H1 (cell line): ENCODE results near the gene PFKP.

Experiments
- BACH1 ChIP-seq: IDR thresholded peaks from 2 replicates; pipeline ENCODE4 v1.6.1; 2012; ENCODE audit warnings: low read length, improper control_type of control experiment
- EP300 ChIP-seq, 2 experiments: IDR thresholded peaks; 1 replicate in 1 of 2; 2 replicates in 1 of 2; pipeline ENCODE4 v1.6.1; 2011 to 2012; ENCODE audit warnings: low read depth in 2 of 2, low read length in 2 of 2, mild to moderate bottlenecking in 2 of 2, borderline replicate concordance in 1 of 2, inconsistent platforms in 1 of 2, moderate library complexity in 1 of 2
- EZH2 ChIP-seq: fragments of 200-600 bp; sonication (generic); IDR thresholded peaks from 2 replicates; pipeline ENCODE4 v1.7.1; 2012; ENCODE audit warnings: low read depth, mild to moderate bottlenecking, moderate library complexity, low read length, inconsistent platforms; ENCODE audit not compliant: severe bottlenecking
- GTF2F1 ChIP-seq: IDR thresholded peaks from 2 replicates; pipeline ENCODE4 v1.6.1; 2012; ENCODE audit warnings: low read depth, low read length, improper control_type of control experiment, borderline replicate concordance
- HDAC6 ChIP-seq: IDR thresholded peaks from one replicate; pipeline ENCODE4 v1.7.1; 2012; ENCODE audit warnings: low read depth, mild to moderate bottlenecking, inconsistent platforms, low read length, moderate library complexity
- JUN ChIP-seq: IDR thresholded peaks from 2 replicates; pipeline ENCODE4 v1.6.1; 2011; ENCODE audit warnings: low read depth, mild to moderate bottlenecking, improper control_type of control experiment, low read length
- NRF1 ChIP-seq: IDR thresholded peaks from 2 replicates; pipeline ENCODE4 v1.6.1; 2011; ENCODE audit warnings: mild to moderate bottlenecking, low read depth, low read length, improper control_type of control experiment
- POLR2A ChIP-seq, 2 experiments: IDR thresholded peaks; 1 replicate in 1 of 2; 2 replicates in 1 of 2; pipeline ENCODE4 v1.6.1; 2011; ENCODE audit warnings: low read depth in 2 of 2, low read length in 2 of 2, mild to moderate bottlenecking in 2 of 2; ENCODE audit errors: control extremely low read depth in 1 of 2
- POLR2AphosphoS5 ChIP-seq: IDR thresholded peaks from 2 replicates; pipeline ENCODE4 v1.6.1; 2011; ENCODE audit warnings: low read depth, low read length
- SP2 ChIP-seq: IDR thresholded peaks from 2 replicates; pipeline ENCODE4 v1.6.1; 2012; ENCODE audit warnings: mild to moderate bottlenecking, low read length, inconsistent platforms
- TF ChIP-seq, protein P1 (sequence below), 3 experiments: IDR thresholded peaks; 1 replicate in 2 of 3; 2 replicates in 1 of 3; pipeline versions ENCODE4 v1.5.1 to v1.6.1; 2011; ENCODE audit warnings: low read length in 3 of 3, mild to moderate bottlenecking in 3 of 3, inconsistent platforms in 2 of 3, low read depth in 1 of 3, moderate library complexity in 1 of 3; ENCODE audit not compliant: insufficient read depth in 1 of 3; ENCODE audit errors: control extremely low read depth in 1 of 3

DNA sequence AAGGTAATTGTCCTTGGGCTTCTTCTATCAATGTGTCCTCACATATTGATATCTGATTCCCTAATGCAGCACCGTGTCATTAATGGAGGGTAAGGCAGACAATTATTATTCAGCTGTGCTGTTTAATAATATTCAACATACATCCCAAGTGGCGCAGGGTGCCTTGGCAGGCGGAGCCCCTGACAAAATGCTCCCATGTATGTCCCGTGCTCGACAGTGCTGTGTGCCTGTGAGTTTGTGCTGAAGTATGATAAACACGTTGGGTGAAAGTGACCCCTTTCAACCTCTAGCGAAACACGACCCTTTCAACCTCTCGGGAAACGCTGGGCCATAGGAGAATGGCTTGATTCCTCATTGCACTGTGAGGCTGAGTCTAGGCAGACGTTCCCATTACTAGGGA is 31.3 kb downstream of the PFKP start:
- TF ChIP-seq, protein P1, sequence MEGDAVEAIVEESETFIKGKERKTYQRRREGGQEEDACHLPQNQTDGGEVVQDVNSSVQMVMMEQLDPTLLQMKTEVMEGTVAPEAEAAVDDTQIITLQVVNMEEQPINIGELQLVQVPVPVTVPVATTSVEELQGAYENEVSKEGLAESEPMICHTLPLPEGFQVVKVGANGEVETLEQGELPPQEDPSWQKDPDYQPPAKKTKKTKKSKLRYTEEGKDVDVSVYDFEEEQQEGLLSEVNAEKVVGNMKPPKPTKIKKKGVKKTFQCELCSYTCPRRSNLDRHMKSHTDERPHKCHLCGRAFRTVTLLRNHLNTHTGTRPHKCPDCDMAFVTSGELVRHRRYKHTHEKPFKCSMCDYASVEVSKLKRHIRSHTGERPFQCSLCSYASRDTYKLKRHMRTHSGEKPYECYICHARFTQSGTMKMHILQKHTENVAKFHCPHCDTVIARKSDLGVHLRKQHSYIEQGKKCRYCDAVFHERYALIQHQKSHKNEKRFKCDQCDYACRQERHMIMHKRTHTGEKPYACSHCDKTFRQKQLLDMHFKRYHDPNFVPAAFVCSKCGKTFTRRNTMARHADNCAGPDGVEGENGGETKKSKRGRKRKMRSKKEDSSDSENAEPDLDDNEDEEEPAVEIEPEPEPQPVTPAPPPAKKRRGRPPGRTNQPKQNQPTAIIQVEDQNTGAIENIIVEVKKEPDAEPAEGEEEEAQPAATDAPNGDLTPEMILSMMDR (IDR thresholded peaks at IDR 0.05; ENCODE audit: control extremely low read depth in 1 of 3, insufficient read depth in 1 of 3, low read depth in 1 of 3, low read length in 3 of 3): no peak
- TF ChIP-seq SP2 (no peak), NRF1 (no peak), JUN (no peak), HDAC6 (no peak), EZH2 (no peak), POLR2A (IDR thresholded peaks at IDR 0.05; ENCODE audit: control extremely low read depth in 1 of 2, low read depth in 2 of 2, low read length in 2 of 2) (no peak), POLR2AphosphoS5 (no peak), EP300 (IDR thresholded peaks at IDR 0.05; ENCODE audit: borderline replicate concordance in 1 of 2, low read depth in 2 of 2, low read length in 2 of 2) (no peak), BACH1 (no peak), GTF2F1 (no peak)
